ACC112 (cell line): Measurements from ENCODE around the gene ASXL1.
"Not testable (repeated sequence)": the region's sequence is repeated elsewhere in the genome, so short reads cannot be mapped to it uniquely, and the experiment has no call there.

Experiments used
- H2AFZ ChIP-seq: fragments of 200-600 bp; sonication (generic); one replicate; pipeline ENCODE4 v1.6.0; 2017; ENCODE audit warnings: antibody characterized with exemption, low read length; ENCODE audit not compliant: unreplicated experiment
- H3K27ac ChIP-seq: fragments of 200-600 bp; sonication (generic); 2 replicates; pipeline ENCODE4 v1.5.1; 2014; ENCODE audit warnings: low read depth, mild to moderate bottlenecking, antibody characterized with exemption, low read length, moderate library complexity
- H3K27me3 ChIP-seq: fragments of 200-600 bp; sonication (generic); 2 replicates; pipeline ENCODE4 v1.6.1; 2014; ENCODE audit warnings: mild to moderate bottlenecking, antibody characterized with exemption, low read length, moderate library complexity, mixed read lengths; ENCODE audit not compliant: insufficient read depth
- H3K36me3 ChIP-seq: fragments of 200-600 bp; sonication (generic); 2 replicates; pipeline ENCODE4 v1.6.1; 2016; ENCODE audit warnings: mild to moderate bottlenecking, antibody characterized with exemption, low read length, moderate library complexity, mixed read lengths; ENCODE audit not compliant: insufficient read depth
- H3K4me1 ChIP-seq: fragments of 200-600 bp; sonication (generic); one replicate; pipeline ENCODE4 v1.6.1; 2016; ENCODE audit warnings: low read length, mixed read lengths; ENCODE audit not compliant: insufficient read depth, unreplicated experiment, control insufficient read depth
- H3K4me3 ChIP-seq: fragments of 200-600 bp; sonication (generic); 2 replicates; pipeline ENCODE4 v1.5.1; 2014; ENCODE audit warnings: mild to moderate bottlenecking, low read depth, low read length
- H3K79me2 ChIP-seq: fragments of 200-600 bp; sonication (generic); one replicate; pipeline ENCODE4 v1.6.0; 2016; ENCODE audit warnings: low read length; ENCODE audit not compliant: control insufficient read depth, unreplicated experiment, insufficient read depth

ASXL1 gene

GRCh38 chr20:32404017-32404416 is 45.9 kb downstream of the ASXL1 start:
- no peak overlapping the region for H3K27ac ChIP-seq

GRCh38 chr20:32406701-32407100 is 48.6 kb downstream of the ASXL1 start:
- Histone ChIP-seq H3K4me3 (no peak overlapping the region), H3K4me1 (no peaks in the 10 kb centered on the region), H3K36me3 (peaks cover 11% of the 10 kb centered on the region; the same call in 1 of the 2 replicates), H2AFZ (no peak overlapping the region), H3K79me2 (peaks cover 57% of the 10 kb centered on the region), H3K27ac (no peak overlapping the region), H3K27me3 (no peaks in the 10 kb centered on the region)

More at GRCh38 chr20:32404017-32404416, 45.9 kb downstream of the ASXL1 start:
- Histone ChIP-seq H3K4me1 (no peaks in the 10 kb centered on the region), H2AFZ (no peak overlapping the region), H3K79me2 (peaks cover 76% of the 10 kb centered on the region), H3K4me3 (no peak overlapping the region), H3K36me3 (0 out of 2 replicates have a peak, but pooled peaks cover 13% of the 10 kb centered on the region), H3K27me3 (no peaks in the 10 kb centered on the region)

- not testable (repeated sequence) for H3K27ac ChIP-seq, H3K4me1 ChIP-seq, H2AFZ ChIP-seq, H3K27me3 ChIP-seq, H3K4me3 ChIP-seq, H3K36me3 ChIP-seq
- H3K79me2 ChIP-seq = peaks cover 59% of the 10 kb centered on the region
These were observed 49.1 kb downstream of the ASXL1 start for GRCh38 chr20:32407131-32407750.

GRCh38 chr20:32411955-32412706 is 54.0 kb downstream of the ASXL1 start:
- Histone ChIP-seq H2AFZ (no peak overlapping the region), H3K79me2 (peaks cover 51% of the 10 kb centered on the region), H3K27ac (no peak overlapping the region), H3K36me3 (peaks cover 9% of the 10 kb centered on the region), H3K27me3 (no peaks in the 10 kb centered on the region), H3K4me3 (no peak overlapping the region), H3K4me1 (peaks cover 5% of the 10 kb centered on the region)

- H3K4me3 ChIP-seq = no peak overlapping the region
- H3K27me3 ChIP-seq = no peaks in the 10 kb centered on the region
- no peak overlapping the region for H2AFZ ChIP-seq
- H3K4me1 ChIP-seq = peaks cover 5% of the 10 kb centered on the region
- no peak overlapping the region for H3K27ac ChIP-seq
- peaks cover 5% of the 10 kb centered on the region for H3K36me3 ChIP-seq
- peaks cover 49% of the 10 kb centered on the region for H3K79me2 ChIP-seq
These were observed 57.4 kb downstream of the ASXL1 start for GRCh38 chr20:32415494-32415893.

DNA sequence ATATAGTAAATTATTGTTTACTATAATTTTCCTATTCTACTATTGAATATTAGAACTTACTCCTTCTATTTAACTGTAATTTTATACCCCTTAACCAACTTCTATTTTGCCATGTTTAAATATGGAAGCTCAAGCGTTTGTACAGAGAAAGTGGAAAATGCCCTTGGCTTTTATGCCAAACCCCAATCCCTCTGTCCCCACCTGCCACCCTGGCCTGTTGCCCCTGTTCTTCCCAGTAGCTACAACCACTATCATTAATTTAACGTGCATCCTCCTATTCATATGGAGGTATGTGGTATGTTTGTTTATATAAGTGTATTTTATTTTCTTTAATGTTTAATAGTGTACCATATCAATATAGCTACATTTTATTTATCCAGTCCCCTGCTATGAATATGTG is 58.1 kb downstream of the ASXL1 start:
- Histone ChIP-seq H2AFZ (no peak overlapping the region), H3K27ac (no peak overlapping the region), H3K79me2 (peaks cover 52% of the 10 kb centered on the region), H3K4me3 (no peak overlapping the region), H3K36me3 (peaks cover 4% of the 10 kb centered on the region), H3K27me3 (no peaks in the 10 kb centered on the region), H3K4me1 (peaks cover 5% of the 10 kb centered on the region)

DNA sequence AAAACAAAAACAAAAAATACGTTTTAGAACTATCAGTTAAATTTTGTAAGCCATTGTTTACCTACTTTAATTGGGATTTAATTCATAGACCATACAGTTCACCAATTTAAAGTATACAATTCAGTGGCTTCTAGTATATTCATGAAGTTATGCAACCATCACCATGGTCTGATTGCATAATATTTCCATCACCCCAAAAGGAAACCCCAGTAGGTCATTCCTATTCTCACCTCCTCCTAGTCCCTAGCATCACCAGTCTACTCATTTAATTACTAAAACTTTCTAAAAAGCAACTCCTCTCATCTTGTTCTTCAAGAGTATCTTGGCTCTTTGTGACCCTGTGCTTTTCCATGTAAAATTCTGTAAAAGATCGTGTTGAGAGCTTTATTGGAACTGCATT is 60.2 kb downstream of the ASXL1 start:
- Histone ChIP-seq H3K36me3 (peaks cover 4% of the 10 kb centered on the region), H3K4me3 (no peak overlapping the region), H3K27ac (no peak overlapping the region), H3K27me3 (no peaks in the 10 kb centered on the region), H3K79me2 (peaks cover 50% of the 10 kb centered on the region), H2AFZ (no peak overlapping the region), H3K4me1 (peaks cover 5% of the 10 kb centered on the region)

DNA sequence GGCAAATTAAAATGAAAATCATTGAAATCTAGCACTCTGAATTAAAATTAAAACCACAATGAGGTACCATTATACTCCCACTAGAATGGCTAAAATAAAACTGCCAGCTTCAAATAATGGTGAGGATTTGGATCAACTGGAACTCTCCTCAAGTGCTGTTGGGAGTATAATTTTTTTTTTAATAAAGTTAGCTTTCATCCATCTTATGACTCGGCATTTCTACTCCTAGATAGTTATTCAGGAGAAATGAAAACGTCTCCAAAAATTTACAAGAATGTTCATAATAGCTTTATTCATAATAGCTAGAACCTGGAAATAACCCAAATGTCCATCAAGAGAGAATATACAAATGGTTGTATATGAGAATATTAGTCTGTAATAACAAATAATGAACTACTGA is 63.2 kb downstream of the ASXL1 start:
- H3K27me3 ChIP-seq = no peaks in the 10 kb centered on the region
- H3K4me3 ChIP-seq = no peak overlapping the region
- no peak overlapping the region for H3K27ac ChIP-seq
- no peaks in the 10 kb centered on the region for H3K4me1 ChIP-seq
- H3K36me3 ChIP-seq = no peaks in the 10 kb centered on the region
- no peak overlapping the region for H2AFZ ChIP-seq
- H3K79me2 ChIP-seq = peaks cover 47% of the 10 kb centered on the region

GRCh38 chr20:32427996-32428395 is 69.9 kb downstream of the ASXL1 start:
- Histone ChIP-seq H2AFZ (no peak overlapping the region), H3K27me3 (no peaks in the 10 kb centered on the region), H3K79me2 (peaks cover 28% of the 10 kb centered on the region), H3K4me3 (no peak overlapping the region), H3K36me3 (peaks cover 29% of the 10 kb centered on the region), H3K4me1 (no peaks in the 10 kb centered on the region), H3K27ac (no peak overlapping the region)

- Histone ChIP-seq H3K27ac (no peak overlapping the region), H2AFZ (no peak overlapping the region), H3K4me3 (no peak overlapping the region), H3K36me3 (peaks cover 39% of the 10 kb centered on the region), H3K79me2 (peaks cover 22% of the 10 kb centered on the region), H3K27me3 (no peaks in the 10 kb centered on the region), H3K4me1 (no peaks in the 10 kb centered on the region)
These were observed 71.2 kb downstream of the ASXL1 start for GRCh38 chr20:32429343-32429742.
